GM21528 (cell line): ENCODE data around the gene IL33.
A peak's percentile ranks its signal among the peaks of the same experiment; 100 is the strongest.

Experiments
- ATAC-seq: cut with Tn5 transposase; IDR thresholded peaks from one replicate; pipeline ENCODE4 v1.9.1; 2021; ENCODE audit warnings: mild to moderate bottlenecking, moderate library complexity; ENCODE audit not compliant: unreplicated experiment, low FRiP score

IL33 gene

DNA sequence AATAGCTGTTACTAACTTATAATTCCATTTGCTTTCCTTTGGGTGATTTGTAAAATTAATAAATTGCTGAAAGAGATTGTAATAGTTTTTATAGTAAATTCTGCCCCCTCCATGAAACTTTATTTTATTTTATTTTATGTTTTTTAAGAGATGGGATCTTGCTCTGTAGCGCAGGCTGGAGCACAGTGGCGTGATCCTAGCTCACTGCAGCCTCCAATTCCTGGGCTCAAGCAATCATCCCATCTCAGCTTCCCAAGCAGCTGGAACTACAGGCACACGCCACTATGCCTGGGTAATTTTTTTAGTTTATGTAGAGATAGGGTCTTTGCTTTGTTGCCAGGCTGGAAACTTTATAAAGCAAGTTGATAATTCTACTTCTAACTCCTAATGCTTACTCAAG lies 395 bp downstream of the IL33 start:
- ATAC-seq = no peak

DNA sequence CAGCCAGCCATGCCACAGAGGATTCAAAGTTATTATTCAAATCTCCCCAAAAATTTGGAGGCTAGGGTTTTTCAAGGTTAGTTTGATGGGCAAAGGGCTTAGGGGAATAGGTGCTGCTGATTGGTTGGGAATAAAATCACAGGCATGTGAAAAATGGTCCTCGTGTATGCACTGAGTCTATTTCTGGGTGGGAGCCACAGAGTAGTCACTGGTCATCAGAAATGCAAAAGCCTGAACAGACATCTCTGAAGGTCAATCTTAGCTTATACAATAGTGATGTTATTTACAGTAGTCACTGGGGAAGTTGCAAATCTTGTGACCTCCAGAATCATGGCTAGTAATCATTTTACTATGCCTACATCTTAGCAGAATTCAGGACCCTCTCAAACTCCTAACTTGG lies 1.3 kb downstream of the IL33 start:
- ATAC-seq = no peak

DNA sequence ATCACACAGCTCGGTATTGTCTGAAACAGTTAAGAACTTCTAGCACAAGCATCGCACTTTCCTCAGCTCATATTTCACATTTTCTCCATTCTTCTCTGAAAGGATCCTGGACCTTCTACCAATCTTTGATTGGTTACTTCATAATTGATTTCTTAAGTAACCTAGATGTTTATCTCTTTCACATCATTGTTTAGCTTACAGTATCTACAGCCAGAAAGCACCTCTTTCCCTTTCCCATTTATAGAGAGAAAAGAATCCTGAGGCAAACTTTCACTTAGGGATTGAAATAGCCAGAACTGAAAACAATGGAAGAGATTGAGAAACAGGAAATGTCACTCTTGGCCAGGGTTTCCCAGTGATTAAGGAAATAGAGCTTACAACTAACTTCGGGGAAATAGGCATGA lies 2.5 kb downstream of the IL33 start:
- no peak for ATAC-seq

DNA sequence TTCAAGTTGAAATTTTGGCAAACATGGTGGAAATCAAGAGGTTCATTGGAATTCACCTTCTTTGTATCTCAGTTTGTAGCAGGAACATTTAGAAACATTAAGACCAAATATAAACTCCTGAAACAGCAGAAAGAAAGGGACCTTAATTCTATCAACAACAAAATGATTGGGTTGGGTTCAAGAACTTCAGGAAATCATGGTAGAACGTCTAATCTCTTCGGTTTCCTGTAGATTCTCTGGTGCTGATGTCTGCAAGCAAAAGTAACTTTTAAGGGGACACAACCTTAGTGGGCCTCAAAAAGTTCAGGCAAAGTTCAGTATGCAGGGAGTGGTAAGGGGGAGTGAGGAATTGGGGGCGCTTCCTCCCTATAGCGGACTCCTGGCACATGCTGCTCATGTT lies 3.4 kb downstream of the IL33 start:
- no peak for ATAC-seq

DNA sequence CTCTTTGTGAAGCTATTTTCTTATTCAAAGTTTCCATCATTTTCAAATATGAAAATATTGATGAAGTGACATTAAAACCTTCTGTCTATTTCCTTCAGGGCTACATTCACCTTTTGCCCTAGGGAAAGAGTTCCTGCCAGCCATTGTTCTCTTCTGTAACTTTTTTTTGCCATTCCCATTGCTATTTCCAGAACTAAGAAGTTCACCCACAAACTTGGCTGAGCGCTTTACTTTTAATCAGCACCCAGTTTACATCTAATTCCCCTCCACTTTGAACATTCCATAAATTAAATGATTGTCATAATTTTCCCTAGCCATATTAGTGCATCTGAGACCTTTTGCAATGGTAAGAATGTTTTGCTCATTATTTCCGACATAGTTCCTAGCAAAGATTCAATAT lies 4.4 kb downstream of the IL33 start:
- no peak for ATAC-seq

DNA sequence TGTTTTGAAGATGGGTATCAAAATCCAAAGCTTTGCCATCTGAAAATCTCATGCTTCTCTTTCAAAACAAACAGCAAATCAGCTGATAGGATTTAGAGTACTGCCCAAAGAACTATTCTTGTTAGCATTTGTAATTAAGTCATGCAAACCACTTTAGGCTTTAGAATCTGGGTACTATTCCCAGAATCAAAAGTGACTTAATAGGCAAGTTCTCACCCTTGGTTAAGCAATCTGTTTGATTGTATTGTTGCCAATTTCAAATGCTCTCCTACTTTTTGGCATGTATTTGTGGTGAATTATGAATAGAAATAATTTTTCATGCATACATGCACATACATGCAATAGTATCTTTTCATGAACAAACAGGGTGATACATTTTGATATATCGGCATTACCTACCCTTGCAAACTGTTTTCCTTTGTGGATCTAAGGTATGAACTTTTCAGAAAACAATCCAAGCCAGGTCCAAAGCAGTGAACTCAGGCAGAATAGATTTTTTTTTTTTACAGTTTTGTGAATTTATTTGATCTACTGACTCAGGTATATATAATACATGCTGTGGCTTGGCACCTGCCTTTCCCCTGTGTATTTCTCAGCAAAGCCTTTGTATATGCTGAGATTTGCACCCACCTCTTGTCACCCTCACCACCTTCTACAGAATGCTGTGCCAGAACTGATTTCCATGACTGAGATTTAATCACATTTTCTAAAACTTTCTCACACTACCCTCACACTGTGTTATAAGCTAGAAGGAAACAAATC lies 9.0 kb downstream of the IL33 start:
- no peak for ATAC-seq

DNA sequence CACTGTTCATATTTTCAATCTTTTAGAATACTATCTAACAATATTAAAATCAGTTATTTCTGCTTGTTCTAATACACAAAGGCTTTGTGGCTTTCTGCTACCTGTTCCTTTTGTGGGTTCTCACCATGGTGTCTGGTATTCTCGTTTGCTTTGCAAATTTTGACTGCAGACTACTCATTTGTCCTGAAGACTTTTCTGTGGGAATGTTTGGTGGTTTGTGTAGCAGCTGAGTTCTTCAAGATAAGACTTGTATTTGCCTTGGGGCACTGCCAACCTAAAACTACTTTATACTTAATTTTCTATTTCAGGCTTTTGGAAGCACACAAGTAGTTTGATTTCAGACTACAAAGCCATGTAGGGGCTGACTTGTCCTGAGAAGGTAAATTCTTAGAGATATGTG lies 11.1 kb downstream of the IL33 start:
- no peak for ATAC-seq

DNA sequence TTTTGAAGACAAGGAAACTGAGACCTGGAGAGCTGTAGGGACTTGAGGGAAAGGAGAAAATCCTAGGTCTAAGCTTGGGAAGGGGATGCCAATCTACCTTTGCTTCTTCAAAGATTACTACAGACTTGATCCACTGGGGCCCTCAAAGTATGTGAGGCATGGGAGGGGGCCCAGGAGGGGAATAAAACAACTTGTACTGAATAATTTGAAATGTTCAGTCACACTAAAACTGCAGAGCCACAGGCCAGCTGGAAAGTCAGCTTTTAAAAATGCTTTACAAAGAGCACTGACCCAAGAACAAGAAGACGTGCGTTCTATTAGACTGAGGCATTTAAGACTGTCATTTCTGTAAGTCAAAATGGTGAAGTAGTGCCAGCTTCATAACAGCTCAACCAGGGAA lies 13.6 kb downstream of the IL33 start:
- no peak for ATAC-seq

DNA sequence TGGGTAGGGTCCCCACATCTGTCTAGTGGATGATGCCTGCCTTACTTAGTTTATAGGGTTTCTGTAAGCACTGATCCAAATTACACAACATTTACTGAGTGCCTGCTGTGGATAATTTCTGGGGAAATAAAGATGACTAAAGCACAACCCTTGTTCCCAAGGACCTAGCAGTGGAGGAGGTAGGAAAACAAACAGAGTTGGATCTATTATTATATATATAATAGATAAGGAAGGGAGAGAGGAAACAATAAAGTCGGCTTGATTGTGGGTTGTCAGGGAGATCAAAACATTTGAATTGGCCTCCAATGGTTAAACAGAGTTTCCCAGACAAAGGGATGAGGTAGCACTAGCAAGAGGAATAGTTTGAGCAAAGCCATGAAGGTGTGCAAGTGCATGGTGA lies 14.0 kb downstream of the IL33 start:
- ATAC-seq = no peak

DNA sequence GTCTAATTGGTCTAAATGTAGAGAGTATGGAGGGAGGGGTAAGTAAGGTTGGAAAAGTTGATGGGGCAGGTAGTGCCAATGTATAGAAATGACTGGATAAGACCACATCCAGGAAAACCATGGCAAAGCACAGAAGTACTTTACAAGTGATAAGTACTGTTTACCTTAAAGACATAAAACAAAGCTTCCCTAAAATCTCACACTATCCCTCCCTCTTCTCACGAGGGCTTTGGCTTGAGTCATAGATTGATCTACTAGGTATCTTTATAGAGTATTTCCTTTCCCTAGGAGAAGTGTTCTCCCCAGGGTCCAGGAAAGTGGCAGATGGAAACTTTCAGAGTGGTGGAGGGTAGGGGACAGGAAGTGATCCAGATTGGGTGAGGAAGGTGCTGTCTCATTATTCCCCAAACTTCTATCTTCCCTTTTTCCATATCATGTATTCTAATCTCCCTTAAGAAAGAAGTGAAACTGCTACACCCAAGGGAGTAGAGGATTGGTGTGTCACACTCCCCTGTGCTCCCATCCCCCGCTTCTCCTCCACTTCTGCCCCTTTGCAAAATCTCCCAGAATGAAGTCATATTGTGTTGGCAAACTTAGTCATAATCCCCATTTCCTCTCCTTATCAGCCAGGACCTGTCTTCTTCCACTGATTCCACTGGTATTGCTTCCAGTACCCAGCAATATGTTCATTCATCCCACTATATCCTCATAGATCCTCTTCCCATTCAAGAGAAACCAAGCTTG lies 14.6 kb downstream of the IL33 start:
- no peak for ATAC-seq

DNA sequence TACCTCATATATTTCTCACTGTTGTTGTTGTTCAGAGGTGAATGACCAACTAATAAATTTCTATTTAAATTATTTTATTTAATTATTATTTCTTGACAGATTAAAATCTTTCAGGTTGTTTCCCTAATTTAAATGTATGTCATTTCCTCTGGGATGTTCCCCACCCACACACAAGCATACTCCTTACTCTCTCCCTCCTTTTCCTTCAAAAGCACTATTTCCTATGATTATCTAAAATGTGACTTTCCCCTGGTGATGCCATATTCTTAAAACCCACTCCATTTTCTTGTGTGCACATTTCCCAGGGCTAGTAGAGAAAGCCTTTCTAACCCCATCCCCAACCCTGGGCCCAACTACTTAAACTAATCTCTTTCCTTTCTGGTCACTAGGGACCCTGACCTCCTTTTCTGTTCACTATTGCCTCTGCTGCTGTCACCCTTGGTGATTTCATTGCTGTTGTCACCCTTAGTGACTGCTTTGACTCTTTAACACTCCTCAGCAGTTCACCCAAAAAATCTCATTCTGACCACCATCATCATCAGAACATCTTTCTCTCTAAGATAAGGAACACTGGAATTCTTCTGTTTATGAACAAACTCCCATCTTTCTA lies 16.8 kb downstream of the IL33 start:
- no peak for ATAC-seq

DNA sequence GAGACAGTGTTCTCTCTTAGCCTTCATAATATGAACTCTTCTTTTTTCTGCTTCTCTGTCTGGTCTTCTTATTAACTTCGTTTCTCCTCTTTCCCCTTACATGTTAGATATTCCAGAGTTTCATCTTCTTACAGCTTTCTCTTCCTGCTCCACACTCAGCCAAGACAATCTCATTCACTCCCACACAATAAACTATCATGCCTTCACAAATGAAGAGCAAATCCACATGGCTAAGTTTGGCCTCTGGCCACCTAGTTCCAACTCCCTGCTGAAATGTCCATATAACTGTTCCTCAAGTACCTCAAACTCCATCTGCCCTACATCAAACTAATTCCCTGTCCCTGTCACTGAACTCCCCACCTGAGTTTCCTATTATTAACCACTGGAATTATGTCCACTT lies 18.4 kb downstream of the IL33 start:
- ATAC-seq = no peak

DNA sequence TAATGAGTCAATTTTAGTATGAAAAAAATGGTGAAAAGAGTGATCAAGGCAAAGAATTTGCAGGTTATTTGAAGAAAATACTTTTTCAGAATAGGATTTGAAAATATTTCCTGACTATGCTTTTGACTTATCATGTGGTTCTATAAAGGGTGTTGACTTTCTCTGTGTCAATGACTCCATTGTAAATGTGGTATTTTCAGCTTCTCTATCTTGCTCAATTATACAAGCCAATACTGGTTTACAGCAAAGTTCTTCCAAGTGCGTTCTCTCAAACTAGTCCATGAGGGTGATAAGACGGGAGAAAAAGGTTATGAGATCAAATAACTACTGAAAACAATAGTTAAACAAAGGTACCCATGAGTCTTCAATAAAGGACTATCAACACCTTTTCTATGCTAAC lies 21.7 kb downstream of the IL33 start:
- ATAC-seq = no peak

DNA sequence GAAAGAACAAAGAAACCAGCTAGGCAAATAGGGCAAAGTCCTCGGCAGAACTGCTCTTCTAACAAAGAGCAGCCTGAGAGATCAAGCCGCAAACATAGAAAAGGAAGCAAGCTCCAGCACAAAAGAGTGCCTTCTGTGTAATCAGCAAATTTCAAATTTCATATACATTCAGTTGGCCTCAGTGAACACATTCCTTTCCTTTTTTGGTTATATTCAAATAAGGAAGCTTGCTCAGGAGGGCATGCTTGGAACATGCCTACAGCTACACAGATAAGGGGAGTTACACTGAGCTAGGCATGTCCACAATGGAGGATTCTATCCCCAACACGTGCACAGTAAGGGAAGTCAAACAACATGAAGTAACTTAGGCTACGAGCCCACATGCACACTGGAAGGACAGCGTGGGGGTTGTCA lies 23.4 kb downstream of the IL33 start:
- no peak for ATAC-seq

DNA sequence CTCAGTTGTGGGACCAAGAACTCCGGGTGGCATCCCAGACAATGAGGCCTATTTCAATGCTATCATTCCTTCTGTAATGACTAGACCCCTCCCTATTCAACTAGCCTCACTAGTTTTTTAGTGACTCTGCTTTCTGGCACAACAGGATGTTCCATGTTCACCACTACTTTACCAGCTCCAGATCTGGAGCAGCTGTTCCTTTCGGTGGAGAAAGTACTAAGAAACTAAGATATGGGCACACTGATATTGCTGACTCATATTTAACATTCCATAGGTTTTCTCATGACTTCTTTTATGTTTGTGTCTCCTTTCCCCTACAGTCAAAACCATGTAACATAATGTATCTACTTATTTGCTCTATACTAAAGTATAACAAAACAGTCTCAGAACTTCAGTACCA lies 24.1 kb downstream of the IL33 start:
- no peak for ATAC-seq

DNA sequence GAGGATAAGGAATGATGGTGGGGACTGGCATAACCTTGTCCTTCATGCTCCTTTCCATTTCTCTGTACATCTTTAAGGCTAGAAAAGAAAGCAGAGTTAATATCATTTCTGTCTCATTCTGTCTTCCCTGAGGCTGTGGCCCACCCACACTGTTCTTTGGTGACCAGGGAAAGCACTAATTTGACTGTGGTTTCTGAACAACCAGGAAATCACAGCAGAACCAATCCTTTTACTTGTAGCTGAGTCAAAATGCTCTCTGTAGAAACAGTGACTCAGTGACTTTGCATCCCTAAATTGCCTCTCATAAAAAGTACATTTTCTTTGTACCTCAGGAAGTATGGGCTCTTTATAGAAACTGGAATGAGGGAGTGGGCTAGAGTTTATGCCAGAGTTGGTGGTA lies 28.1 kb downstream of the IL33 start:
- peak; percentile 83 for ATAC-seq

DNA sequence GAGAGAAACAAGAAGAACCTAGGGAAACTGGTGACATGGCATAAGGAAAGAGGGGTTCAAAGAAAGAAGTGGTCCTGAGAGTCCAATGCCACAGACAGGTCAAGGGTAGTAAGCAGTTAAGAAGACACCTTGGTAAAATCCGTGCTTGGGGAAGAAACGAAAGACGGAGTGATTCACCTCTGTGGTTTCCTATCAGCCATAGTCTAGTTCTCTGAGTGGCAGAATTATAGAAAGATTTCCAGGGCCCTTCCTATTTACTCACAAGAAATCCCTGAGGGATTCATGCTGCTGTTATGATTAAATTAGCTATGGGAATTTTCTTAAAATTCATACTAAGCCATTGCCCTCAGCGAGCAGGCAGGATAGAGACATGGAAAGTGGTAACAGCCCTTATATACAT lies 31.7 kb downstream of the IL33 start:
- no peak for ATAC-seq

DNA sequence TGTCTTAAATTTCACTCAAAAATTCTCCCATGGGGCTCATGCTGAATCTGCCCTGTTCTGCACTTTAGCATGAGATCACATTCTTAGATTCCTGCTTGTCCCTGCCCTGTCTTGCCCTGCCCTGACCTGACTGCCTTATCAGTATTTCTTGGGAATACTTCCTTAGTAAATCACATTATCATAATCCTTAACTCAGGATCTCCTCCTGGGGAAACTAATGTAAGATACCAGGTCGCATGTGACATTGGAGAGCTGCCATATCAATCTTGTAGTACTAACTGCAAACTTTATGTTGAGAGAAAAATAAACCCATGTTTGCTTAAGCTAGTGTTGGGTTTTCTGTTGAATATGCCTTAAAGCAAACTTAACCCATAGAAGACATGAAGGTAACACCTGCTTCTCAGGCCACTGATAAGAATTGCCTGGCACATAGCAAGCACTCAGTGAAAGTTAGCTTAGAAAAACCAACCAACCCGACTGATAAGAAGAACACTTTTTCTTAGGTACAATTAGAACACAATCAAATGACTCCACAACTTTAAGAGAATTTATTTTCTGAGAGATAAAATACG lies 53.3 kb downstream of the IL33 start:
- ATAC-seq = no peak

DNA sequence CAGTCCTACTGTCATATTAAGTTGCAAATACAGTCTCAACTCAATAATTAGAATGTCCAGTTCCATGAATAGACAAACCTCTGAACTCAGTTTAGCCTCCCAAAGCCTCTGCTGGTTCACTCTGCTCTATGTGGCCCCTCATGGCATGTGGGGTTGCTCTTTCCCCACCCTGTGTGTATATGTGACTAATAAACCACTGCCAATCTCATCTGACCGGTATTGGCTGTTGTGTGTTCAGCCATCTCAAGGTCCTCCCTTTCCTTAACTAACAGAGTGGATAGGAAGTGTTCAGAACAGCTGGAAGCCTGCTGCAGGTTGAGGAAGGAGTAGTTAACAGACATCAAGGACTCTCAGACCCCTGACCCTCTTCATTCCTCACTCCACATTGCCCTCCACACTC lies 55.3 kb downstream of the IL33 start:
- no peak for ATAC-seq

DNA sequence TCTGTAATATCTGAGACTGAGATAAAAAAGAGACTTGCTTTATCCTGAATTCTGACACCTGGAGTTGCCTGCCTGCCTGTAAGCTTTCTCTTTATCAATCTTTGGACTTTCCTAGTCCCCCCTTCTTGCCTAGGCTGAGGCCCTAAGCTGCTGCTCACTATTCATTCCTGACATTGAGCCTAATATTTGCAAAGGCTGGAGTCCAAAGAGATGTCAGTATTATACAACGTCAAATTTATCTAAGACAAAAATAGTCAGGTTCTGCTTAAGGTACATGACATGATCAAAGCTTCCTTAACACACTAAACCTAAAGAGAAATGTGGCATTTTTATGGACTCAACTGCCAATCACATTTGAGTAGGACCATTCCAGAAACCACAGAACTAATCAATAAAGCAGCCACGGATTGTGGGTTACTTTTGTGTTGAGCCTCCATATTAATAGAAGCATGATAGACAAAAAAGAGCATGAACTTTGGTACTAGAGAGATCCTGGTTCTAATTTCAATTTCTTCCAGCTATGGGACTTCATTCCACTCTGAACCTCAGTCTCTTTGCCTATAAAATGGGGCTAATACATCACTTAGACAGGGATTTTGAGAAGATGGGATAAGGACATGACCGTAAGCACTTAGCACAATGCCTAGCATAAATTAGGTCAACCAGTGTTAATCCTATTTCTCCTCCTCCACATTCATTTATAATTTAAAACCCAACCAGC lies 56.1 kb downstream of the IL33 start:
- ATAC-seq = no peak

DNA sequence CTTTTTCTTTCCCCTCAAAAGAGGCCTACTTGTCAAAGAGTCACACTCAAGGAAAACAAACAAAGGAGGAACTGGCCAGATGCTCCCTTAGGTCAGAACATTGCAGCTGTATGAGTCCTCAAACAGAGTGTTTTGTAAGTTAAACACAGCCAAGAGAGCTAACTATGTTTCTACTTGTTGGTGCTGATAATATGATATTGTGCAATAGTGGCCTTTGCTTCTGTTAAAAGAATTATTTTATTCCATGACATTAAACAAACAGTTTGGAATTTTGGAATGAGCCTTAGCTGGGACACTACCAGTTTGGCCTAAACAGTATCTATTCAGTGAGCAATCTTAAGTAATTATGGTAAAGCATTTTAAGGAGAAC lies 56.6 kb downstream of the IL33 start:
- ATAC-seq = no peak
